ENCODE data around the gene B3GNT2. TPM values are rescaled to one million over a fixed set of nuclear protein-coding genes. Genes with fewer than 3 reads are reported as not detected.

B3GNT2 gene
- total and polyA plus RNA-seq, 2 donors (not counting 3 experiments of a cell fraction or from before 2014, with no cell fraction given) = 9.5 to 21.2 TPM

DNA sequence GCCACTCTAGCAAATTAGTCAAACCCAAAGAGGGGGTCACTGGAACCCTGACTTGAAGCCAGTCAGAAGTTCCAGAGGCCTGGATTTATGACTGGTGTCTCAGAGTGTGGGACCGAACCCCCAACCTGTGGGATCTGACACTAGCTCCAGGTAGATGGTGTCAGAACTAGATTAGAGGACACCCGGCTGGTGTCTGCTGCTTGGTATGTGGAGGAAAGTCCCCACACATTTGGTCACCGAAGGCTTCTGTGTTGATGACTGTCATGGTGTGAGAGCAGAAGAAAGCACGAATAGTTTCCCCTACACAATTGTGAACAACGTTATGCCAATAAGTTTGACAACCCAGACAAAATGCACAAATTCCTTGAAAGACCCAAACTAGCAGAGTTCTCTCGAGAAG is 48.1 kb downstream of the B3GNT2 start:
- Histone ChIP-seq H3K4me2 (ENCODE audit: insufficient read depth, low read length) (no peak overlapping the region), H3K36me3 (ENCODE audit: control insufficient read depth in 2 of 2, extremely low read depth in 1 of 2, insufficient read depth in 2 of 2, low read length in 2 of 2) (no peaks in the 10 kb centered on the region), H3K9me3 (replicated peaks; ENCODE audit: control insufficient read depth, insufficient read depth, low read length) (no peaks in the 10 kb centered on the region), H4K20me1 (replicated peaks; ENCODE audit: control insufficient read depth, extremely low read depth, insufficient read depth, low read length) (no peaks in the 10 kb centered on the region), H3K4me1 (ENCODE audit: control insufficient read depth, extremely low read depth, insufficient read depth, low read length) (no peaks in the 10 kb centered on the region), H3K9ac (replicated peaks; ENCODE audit: extremely low read depth, insufficient read depth, low read length) (no peak overlapping the region), H3K9me1 (replicated peaks; ENCODE audit: control insufficient read depth, extremely low read depth, insufficient read depth, low read length) (no peaks in the 10 kb centered on the region), H3K27me3 (ENCODE audit: control insufficient read depth in 2 of 2, insufficient read depth in 2 of 2, low read length in 2 of 2) (no peaks in the 10 kb centered on the region), H3K79me2 (ENCODE audit: control insufficient read depth, insufficient read depth, low read length) (no peaks in the 10 kb centered on the region), H3K4me3 (replicated peaks in 1 of 3; ENCODE audit: insufficient read depth in 1 of 3, low read depth in 1 of 3, low read length in 3 of 3) (no peak overlapping the region), H3K27ac (ENCODE audit: insufficient read depth, low read depth, low read length) (no peak overlapping the region), H2AFZ (ENCODE audit: low read depth, low read length) (no peak overlapping the region)
- intact Hi-C loops (cut with micrococcal nuclease) (no loop called here), dilution Hi-C loops (cut with MboI; ENCODE audit: extremely low pct_ligation_motif_present, low sequenced_read_pairs) (no loop called here)
- POLR2A ChIA-PET = interaction anchor here (0.6 kb wide), 1 partner anchor 251 kb away, joined by 3 read pairs; no protein-coding TSS in a partner anchor
- no TSS peak for BruUV-seq (replicated peaks)
- TF ChIP-seq FOS (IDR thresholded peaks at IDR 0.05; ENCODE audit: borderline replicate concordance, insufficient read depth, low read length) = no peak
- TF ChIP-seq, protein P1, sequence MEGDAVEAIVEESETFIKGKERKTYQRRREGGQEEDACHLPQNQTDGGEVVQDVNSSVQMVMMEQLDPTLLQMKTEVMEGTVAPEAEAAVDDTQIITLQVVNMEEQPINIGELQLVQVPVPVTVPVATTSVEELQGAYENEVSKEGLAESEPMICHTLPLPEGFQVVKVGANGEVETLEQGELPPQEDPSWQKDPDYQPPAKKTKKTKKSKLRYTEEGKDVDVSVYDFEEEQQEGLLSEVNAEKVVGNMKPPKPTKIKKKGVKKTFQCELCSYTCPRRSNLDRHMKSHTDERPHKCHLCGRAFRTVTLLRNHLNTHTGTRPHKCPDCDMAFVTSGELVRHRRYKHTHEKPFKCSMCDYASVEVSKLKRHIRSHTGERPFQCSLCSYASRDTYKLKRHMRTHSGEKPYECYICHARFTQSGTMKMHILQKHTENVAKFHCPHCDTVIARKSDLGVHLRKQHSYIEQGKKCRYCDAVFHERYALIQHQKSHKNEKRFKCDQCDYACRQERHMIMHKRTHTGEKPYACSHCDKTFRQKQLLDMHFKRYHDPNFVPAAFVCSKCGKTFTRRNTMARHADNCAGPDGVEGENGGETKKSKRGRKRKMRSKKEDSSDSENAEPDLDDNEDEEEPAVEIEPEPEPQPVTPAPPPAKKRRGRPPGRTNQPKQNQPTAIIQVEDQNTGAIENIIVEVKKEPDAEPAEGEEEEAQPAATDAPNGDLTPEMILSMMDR (IDR thresholded peaks at IDR 0.05; ENCODE audit: extremely low read depth in 1 of 2, insufficient read depth in 1 of 2, low read depth in 1 of 2, low read length in 2 of 2) = no peak
- no peak for TF ChIP-seq GATA2 (IDR thresholded peaks at IDR 0.05; ENCODE audit: insufficient read depth, insufficient read length, low read depth, low read length)
- no peak for TF ChIP-seq JUN (IDR thresholded peaks at IDR 0.05; ENCODE audit: borderline replicate concordance, insufficient read depth, insufficient read length, low read depth)
- no peak for TF ChIP-seq MYC (IDR thresholded peaks at IDR 0.05; ENCODE audit: low read depth, low read length)
- TF ChIP-seq, protein P2, sequence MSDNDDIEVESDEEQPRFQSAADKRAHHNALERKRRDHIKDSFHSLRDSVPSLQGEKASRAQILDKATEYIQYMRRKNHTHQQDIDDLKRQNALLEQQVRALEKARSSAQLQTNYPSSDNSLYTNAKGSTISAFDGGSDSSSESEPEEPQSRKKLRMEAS (IDR thresholded peaks at IDR 0.05; ENCODE audit: insufficient read depth, insufficient read length) = no peak
- TF ChIP-seq POLR2A (IDR thresholded peaks at IDR 0.05; ENCODE audit: low read depth, low read length) = no peak
- TF ChIP-seq EZH2 (IDR thresholded peaks at IDR 0.05; ENCODE audit: borderline replicate concordance, low read depth, low read length, severe bottlenecking) = no peak
- no peak for TF ChIP-seq POLR2AphosphoS5 (IDR thresholded peaks at IDR 0.05; ENCODE audit: insufficient read depth, low read depth, low read length)
- CTCF ChIA-PET = no interaction called here
- DNase-seq (ENCODE audit: low read depth, low spot score) (no peak), FAIRE-seq (no peak)
